Liver (tissue), 3 donors: ENCODE measurements around the gene CTAGE9.

Source experiments
- FOXA1 ChIP-seq: IDR thresholded peaks from 2 replicates; pipeline ENCODE4 v1.6.1; 2016; ENCODE audit warnings: antibody characterized with exemption
- REST ChIP-seq: IDR thresholded peaks from 2 replicates; pipeline ENCODE4 v1.6.1; 2016; ENCODE audit warnings: antibody characterized with exemption, mild to moderate bottlenecking
- RXRA ChIP-seq, 2 donors: IDR thresholded peaks; 2 replicates each; pipeline ENCODE4 v1.6.1; 2017 to 2018; ENCODE audit warnings: antibody characterized with exemption in 2 of 2, mild to moderate bottlenecking in 1 of 2
- SP1 ChIP-seq: IDR thresholded peaks from 2 replicates; pipeline ENCODE4 v1.6.1; 2018; ENCODE audit warnings: antibody characterized with exemption, mild to moderate bottlenecking
- YY1 ChIP-seq: IDR thresholded peaks from 2 replicates; pipeline ENCODE4 v1.6.1; 2016; ENCODE audit warnings: antibody characterized with exemption, mild to moderate bottlenecking
- TF ChIP-seq, protein P1 (sequence below): fragments of 150-350 bp; IDR thresholded peaks from 2 replicates; pipeline ENCODE4 v1.5.1; 2017; ENCODE audit warnings: improper control_type of control experiment, low read depth, low read length; ENCODE audit not compliant: missing input control
- TF ChIP-seq, protein P2 (sequence below): IDR thresholded peaks from 2 replicates; pipeline ENCODE4 v1.6.1; 2016; ENCODE audit warnings: antibody characterized with exemption
- donor health status: healthy.
- donor health status: healthy.

- TF ChIP-seq, protein P1, sequence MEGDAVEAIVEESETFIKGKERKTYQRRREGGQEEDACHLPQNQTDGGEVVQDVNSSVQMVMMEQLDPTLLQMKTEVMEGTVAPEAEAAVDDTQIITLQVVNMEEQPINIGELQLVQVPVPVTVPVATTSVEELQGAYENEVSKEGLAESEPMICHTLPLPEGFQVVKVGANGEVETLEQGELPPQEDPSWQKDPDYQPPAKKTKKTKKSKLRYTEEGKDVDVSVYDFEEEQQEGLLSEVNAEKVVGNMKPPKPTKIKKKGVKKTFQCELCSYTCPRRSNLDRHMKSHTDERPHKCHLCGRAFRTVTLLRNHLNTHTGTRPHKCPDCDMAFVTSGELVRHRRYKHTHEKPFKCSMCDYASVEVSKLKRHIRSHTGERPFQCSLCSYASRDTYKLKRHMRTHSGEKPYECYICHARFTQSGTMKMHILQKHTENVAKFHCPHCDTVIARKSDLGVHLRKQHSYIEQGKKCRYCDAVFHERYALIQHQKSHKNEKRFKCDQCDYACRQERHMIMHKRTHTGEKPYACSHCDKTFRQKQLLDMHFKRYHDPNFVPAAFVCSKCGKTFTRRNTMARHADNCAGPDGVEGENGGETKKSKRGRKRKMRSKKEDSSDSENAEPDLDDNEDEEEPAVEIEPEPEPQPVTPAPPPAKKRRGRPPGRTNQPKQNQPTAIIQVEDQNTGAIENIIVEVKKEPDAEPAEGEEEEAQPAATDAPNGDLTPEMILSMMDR = no peak
- TF ChIP-seq REST (no peak), SP1 (no peak), FOXA1 (no peak), RXRA (IDR thresholded peaks at IDR 0.05) (no peak), YY1 (no peak)
- TF ChIP-seq, protein P2, sequence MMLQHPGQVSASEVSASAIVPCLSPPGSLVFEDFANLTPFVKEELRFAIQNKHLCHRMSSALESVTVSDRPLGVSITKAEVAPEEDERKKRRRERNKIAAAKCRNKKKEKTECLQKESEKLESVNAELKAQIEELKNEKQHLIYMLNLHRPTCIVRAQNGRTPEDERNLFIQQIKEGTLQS = no peak
These were observed 18.2 kb downstream of the CTAGE9 start for GRCh38 chr6:131692589-131692988.
